ENCODE data around the gene CDK17. TPM values are rescaled to one million over a fixed set of nuclear protein-coding genes. Genes with fewer than 3 reads are reported as not detected.
"Not testable (repeated sequence)": the region's sequence is repeated elsewhere in the genome, so short reads cannot be mapped to it uniquely, and the experiment has no call there.

CDK17 gene
- polyA plus RNA-seq, 1 of the 3 experiments (the other 2 are of a cell fraction) = 11.7 TPM

DNA sequence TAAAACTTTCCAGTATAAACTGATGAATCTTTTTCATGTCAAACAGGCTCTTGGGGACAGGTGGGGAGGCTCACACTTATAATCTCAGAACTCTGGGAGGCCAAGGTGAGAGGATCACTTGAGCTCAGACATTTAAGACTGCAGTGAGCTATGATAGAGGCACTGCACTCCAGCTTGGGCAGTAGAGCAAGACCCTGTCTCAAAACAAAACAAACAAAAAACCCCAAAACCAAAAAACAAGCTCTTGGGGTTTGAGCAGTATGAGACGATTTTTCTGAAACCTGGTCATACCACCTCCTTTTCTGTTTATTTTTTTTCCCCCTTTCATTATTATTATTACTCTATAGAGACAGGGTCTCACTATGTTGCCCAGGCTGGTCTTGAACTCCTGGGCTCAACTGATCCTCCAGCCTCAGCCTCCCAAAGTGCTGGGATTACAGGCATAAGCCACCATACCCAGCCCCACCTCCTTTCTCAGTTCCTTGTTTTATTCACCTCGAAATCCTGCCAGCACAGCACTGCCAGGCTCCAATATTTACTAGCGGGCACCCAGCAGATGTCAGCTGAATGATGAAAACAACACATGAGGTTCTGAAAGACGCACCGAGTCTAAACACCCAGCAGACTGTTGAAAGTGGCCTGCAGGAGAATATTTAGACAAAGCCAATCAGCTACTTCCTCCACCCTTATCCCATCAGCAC is 19.5 kb upstream of the CDK17 start:
- Histone ChIP-seq H3K9me2 (no peaks in the 10 kb centered on the region), H3K4me1 (ENCODE audit: control insufficient read depth in 1 of 2, insufficient read depth in 2 of 2, low read depth in 1 of 2, low read length in 1 of 2) (peaks cover 0 to 5% of the 10 kb centered on the region in 2 experiments; a peak in 1 of 4 replicates), H3K4me3 (ENCODE audit: low read depth in 2 of 2, low read length in 1 of 2) (no peak overlapping the region), H2AFZ (ENCODE audit: low read depth) (no peak overlapping the region), H3K9ac (no peak overlapping the region), H3K36me3 (replicated peaks in 1 of 2; ENCODE audit: control insufficient read depth in 1 of 2, insufficient read depth in 2 of 2, low read length in 1 of 2) (no peaks in the 10 kb centered on the region), H3F3A (replicated peaks; ENCODE audit: insufficient read depth) (peaks cover 16% of the 10 kb centered on the region), H3K79me2 (ENCODE audit: insufficient read depth) (peaks cover 12% of the 10 kb centered on the region), H3K4me2 (no peak overlapping the region), H3K9me3 (no peaks in the 10 kb centered on the region), H3K27me3 (ENCODE audit: insufficient read depth) (no peaks in the 10 kb centered on the region), H3K27ac (ENCODE audit: low read depth in 2 of 2, low read length in 1 of 2) (no peak overlapping the region), H4K20me1 (ENCODE audit: insufficient read depth) (no peaks in the 10 kb centered on the region)
- POLR2A ChIA-PET = no interaction called here
- 88% methylated on average over 5 of the region's 5 CpGs for WGBS (ENCODE audit: low lambda C conversion rate)
- no peak for TF ChIP-seq EP300 (IDR thresholded peaks at IDR 0.05; ENCODE audit: borderline replicate concordance in 1 of 2, low read depth in 1 of 2, low read length in 1 of 2)
- no peak for TF ChIP-seq ELF1 (IDR thresholded peaks at IDR 0.05)
- no peak for TF ChIP-seq YY1 (IDR thresholded peaks at IDR 0.05; ENCODE audit: low read depth)
- TF ChIP-seq, protein P1, sequence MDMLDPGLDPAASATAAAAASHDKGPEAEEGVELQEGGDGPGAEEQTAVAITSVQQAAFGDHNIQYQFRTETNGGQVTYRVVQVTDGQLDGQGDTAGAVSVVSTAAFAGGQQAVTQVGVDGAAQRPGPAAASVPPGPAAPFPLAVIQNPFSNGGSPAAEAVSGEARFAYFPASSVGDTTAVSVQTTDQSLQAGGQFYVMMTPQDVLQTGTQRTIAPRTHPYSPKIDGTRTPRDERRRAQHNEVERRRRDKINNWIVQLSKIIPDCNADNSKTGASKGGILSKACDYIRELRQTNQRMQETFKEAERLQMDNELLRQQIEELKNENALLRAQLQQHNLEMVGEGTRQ (IDR thresholded peaks at IDR 0.05; ENCODE audit: borderline replicate concordance, low read depth, low read length) = no peak
- TF ChIP-seq FOXJ3 (CRISPR knock-in tag; IDR thresholded peaks at IDR 0.05) = no peak
- TF ChIP-seq JUND (IDR thresholded peaks at IDR 0.05) = no peak
- TF ChIP-seq GABPA (IDR thresholded peaks at IDR 0.05; ENCODE audit: low read depth) = no peak
- TF ChIP-seq RCOR1 (IDR thresholded peaks at IDR 0.05; ENCODE audit: low read length) = no peak
- no peak for TF ChIP-seq FOXM1 (IDR thresholded peaks at IDR 0.05; ENCODE audit: low read depth)
- TF ChIP-seq, protein P2, sequence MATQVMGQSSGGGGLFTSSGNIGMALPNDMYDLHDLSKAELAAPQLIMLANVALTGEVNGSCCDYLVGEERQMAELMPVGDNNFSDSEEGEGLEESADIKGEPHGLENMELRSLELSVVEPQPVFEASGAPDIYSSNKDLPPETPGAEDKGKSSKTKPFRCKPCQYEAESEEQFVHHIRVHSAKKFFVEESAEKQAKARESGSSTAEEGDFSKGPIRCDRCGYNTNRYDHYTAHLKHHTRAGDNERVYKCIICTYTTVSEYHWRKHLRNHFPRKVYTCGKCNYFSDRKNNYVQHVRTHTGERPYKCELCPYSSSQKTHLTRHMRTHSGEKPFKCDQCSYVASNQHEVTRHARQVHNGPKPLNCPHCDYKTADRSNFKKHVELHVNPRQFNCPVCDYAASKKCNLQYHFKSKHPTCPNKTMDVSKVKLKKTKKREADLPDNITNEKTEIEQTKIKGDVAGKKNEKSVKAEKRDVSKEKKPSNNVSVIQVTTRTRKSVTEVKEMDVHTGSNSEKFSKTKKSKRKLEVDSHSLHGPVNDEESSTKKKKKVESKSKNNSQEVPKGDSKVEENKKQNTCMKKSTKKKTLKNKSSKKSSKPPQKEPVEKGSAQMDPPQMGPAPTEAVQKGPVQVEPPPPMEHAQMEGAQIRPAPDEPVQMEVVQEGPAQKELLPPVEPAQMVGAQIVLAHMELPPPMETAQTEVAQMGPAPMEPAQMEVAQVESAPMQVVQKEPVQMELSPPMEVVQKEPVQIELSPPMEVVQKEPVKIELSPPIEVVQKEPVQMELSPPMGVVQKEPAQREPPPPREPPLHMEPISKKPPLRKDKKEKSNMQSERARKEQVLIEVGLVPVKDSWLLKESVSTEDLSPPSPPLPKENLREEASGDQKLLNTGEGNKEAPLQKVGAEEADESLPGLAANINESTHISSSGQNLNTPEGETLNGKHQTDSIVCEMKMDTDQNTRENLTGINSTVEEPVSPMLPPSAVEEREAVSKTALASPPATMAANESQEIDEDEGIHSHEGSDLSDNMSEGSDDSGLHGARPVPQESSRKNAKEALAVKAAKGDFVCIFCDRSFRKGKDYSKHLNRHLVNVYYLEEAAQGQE (IDR thresholded peaks at IDR 0.05; ENCODE audit: low read depth, low read length) = no peak
- TF ChIP-seq RXRA (IDR thresholded peaks at IDR 0.05; ENCODE audit: borderline replicate concordance, low read depth) = no peak
- TF ChIP-seq SIN3A (IDR thresholded peaks at IDR 0.05; ENCODE audit: borderline replicate concordance, low read depth, low read length) = no peak
- no peak for TF ChIP-seq CTCF (IDR thresholded peaks at IDR 0.05)
- no peak for TF ChIP-seq CHD2 (IDR thresholded peaks at IDR 0.05; ENCODE audit: low read length, partially characterized antibody)
- TF ChIP-seq POLR2AphosphoS5 (IDR thresholded peaks at IDR 0.05; ENCODE audit: low read depth, low read length) = no peak
- TF ChIP-seq RAD21 (IDR thresholded peaks at IDR 0.05; ENCODE audit: low read length) = no peak
- TF ChIP-seq EZH2phosphoT487 (IDR thresholded peaks at IDR 0.05; ENCODE audit: borderline replicate concordance, low read depth) = no peak
- TF ChIP-seq, protein P3, sequence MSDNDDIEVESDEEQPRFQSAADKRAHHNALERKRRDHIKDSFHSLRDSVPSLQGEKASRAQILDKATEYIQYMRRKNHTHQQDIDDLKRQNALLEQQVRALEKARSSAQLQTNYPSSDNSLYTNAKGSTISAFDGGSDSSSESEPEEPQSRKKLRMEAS (IDR thresholded peaks at IDR 0.05; ENCODE audit: low read depth) = no peak
- no peak for TF ChIP-seq TAF1 (IDR thresholded peaks at IDR 0.05; ENCODE audit: borderline replicate concordance, low read depth, low read length)
- no peak for TF ChIP-seq RFX5 (IDR thresholded peaks at IDR 0.05; ENCODE audit: low read length)
- no peak for DNase-seq
- CTCF ChIA-PET = interaction anchor here (1.5 kb wide), 1 partner anchor 19 kb away, joined by 3 read pairs; no protein-coding TSS in a partner anchor

- H3K27ac ChIP-seq (ENCODE audit: low read depth in 2 of 2, low read length in 1 of 2); H3K9me2 ChIP-seq; H3K79me2 ChIP-seq (ENCODE audit: insufficient read depth); H3K36me3 ChIP-seq (replicated peaks in 1 of 2; ENCODE audit: control insufficient read depth in 1 of 2, insufficient read depth in 2 of 2, low read length in 1 of 2); H3K4me2 ChIP-seq; H2AFZ ChIP-seq (ENCODE audit: low read depth); H3K27me3 ChIP-seq (ENCODE audit: insufficient read depth); H3K4me3 ChIP-seq (ENCODE audit: low read depth in 2 of 2, low read length in 1 of 2); POLR2A ChIA-PET; H3K9ac ChIP-seq; H3K9me3 ChIP-seq; H4K20me1 ChIP-seq (ENCODE audit: insufficient read depth); DNase-seq; H3K4me1 ChIP-seq (ENCODE audit: control insufficient read depth in 1 of 2, insufficient read depth in 2 of 2, low read depth in 1 of 2, low read length in 1 of 2): not testable (repeated sequence)
- peaks cover 11% of the 10 kb centered on the region for H3F3A ChIP-seq (replicated peaks; ENCODE audit: insufficient read depth)
- 94% methylated on average over 2 of the region's 2 CpGs for WGBS (ENCODE audit: low lambda C conversion rate)
- CTCF ChIA-PET = interaction anchor here (1.0 kb wide), 1 partner anchor 16 kb away, joined by 3 read pairs; no protein-coding TSS in a partner anchor
Observed at GRCh38 chr12:96417688-96418087, 17.4 kb upstream of the CDK17 start.
